SK-N-SH treated with all-trans-retinoic acid at 6 μM for 48 hours (cell line): Measurements from ENCODE around the gene RAC2.

Experiments used
- BACH2 ChIP-seq: fragments of 250-450 bp; sonication (Bioruptor Pico); IDR thresholded peaks from 2 replicates; pipeline ENCODE4 v1.9.0; 2021; ENCODE audit warnings: mild to moderate bottlenecking, borderline replicate concordance
- CSDC2 ChIP-seq: fragments of 250-450 bp; sonication (Bioruptor Pico); IDR thresholded peaks from 2 replicates; pipeline ENCODE4 v1.5.0; 2020; ENCODE audit warnings: mild to moderate bottlenecking, moderate library complexity
- PATZ1 ChIP-seq: fragments of 250-450 bp; sonication (Bioruptor Pico); IDR thresholded peaks from 2 replicates; pipeline ENCODE4 v1.8.0; 2020; ENCODE audit warnings: mild to moderate bottlenecking, moderate library complexity, borderline replicate concordance
- SNAI2 ChIP-seq: fragments of 250-450 bp; sonication (Bioruptor Pico); IDR thresholded peaks from 2 replicates; pipeline ENCODE4 v1.5.0; 2020; ENCODE audit warnings: mild to moderate bottlenecking, moderate library complexity
- TCF4 ChIP-seq: fragments of 250-450 bp; sonication (Bioruptor Pico); IDR thresholded peaks from 2 replicates; pipeline ENCODE4 v1.8.0; 2021; ENCODE audit warnings: mild to moderate bottlenecking, moderate library complexity, borderline replicate concordance
- ZFP30 ChIP-seq: fragments of 450-650 bp; formaldehyde crosslinking; IDR thresholded peaks from 2 replicates; pipeline ENCODE4 v1.5.0; 2022; ENCODE audit warnings: mild to moderate bottlenecking, moderate library complexity
- ZNF8 ChIP-seq: fragments of 450-650 bp; formaldehyde crosslinking; IDR thresholded peaks from 2 replicates; pipeline ENCODE4 v1.5.0; 2020; ENCODE audit warnings: mild to moderate bottlenecking, moderate library complexity

DNA sequence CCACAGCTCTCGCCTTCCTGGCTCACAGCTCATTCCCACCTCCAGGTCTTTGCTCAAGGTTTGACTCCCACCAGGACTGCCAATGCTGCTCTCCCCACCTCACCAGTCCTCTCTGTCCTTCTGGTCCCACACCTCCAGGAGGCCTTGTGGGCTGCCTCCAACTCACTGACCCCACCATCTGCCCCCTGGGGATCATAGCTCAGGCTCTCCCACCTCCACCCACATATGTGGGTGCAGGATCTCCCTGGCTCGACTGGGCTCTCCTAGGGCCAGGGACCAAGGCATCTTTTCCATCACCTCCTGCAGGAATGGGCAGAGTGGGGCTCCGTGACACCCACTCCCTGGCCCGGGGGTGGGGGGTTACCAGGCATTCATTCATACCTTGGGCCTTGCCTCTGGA is 18.0 kb downstream of the RAC2 start:
- TF ChIP-seq SNAI2 = no peak
- no peak for TF ChIP-seq ZFP30
- no peak for TF ChIP-seq BACH2 (CRISPR knock-in tag)
- TF ChIP-seq PATZ1 = no peak
- no peak for TF ChIP-seq TCF4 (CRISPR knock-in tag)
- no peak for TF ChIP-seq ZNF8 (CRISPR knock-in tag)
- no peak for TF ChIP-seq CSDC2
